Colonic mucosa (tissue), 4 donors: ENCODE measurements around the gene ADARB2. TPM values are rescaled to one million over a fixed set of nuclear protein-coding genes. Genes with fewer than 3 reads are reported as not detected.

Source experiments
- DNase-seq: peaks from one replicate; pipeline ENCODE4 v3.0.0-alpha.2; 2020
- H3K27ac ChIP-seq: fragments of 200-600 bp; one replicate; pipeline ENCODE4 v1.8.0; 2021
- H3K27me3 ChIP-seq: fragments of 200-600 bp; one replicate; pipeline ENCODE4 v1.8.0; 2021
- H3K36me3 ChIP-seq: fragments of 200-600 bp; one replicate; pipeline ENCODE4 v1.8.0; 2021
- H3K4me1 ChIP-seq: fragments of 200-600 bp; one replicate; pipeline ENCODE4 v1.8.0; 2021; ENCODE audit warnings: mild to moderate bottlenecking
- H3K4me3 ChIP-seq: fragments of 200-600 bp; one replicate; pipeline ENCODE4 v1.8.0; 2021
- H3K9ac ChIP-seq, 2 donors: one replicate each; pipeline ENCODE4 v1.7.0; 2013; ENCODE audit warnings: control low read depth in 2 of 2, low read depth in 2 of 2, low read length in 2 of 2
- H3K9me3 ChIP-seq: fragments of 200-600 bp; one replicate; pipeline ENCODE4 v1.8.0; 2021
- intact Hi-C: fragments of 100-400 bp; cut with DNase I; formaldehyde crosslinking; loops from one replicate; pipeline ENCODE4 v1.14.1; 2022
- total RNA-seq, 2 donors: library from RNA; stranded (reverse); fragmentation: NEBNext Ultra II Directional in 1 of 2; extraction: Animal tissue kit (Norgen Biotek cat#: 25700) in 1 of 2; gene quantifications; one replicate each; pipeline ENCODE4 v1.2.1, GENCODE V29; 2021
- TF ChIP-seq, protein P1 (sequence below): fragments of 200-600 bp; IDR thresholded peaks from one replicate; pipeline ENCODE4 v1.8.0; 2022; ENCODE audit warnings: antibody characterized with exemption, mild to moderate bottlenecking
- donor health status: healthy.
- donor health status: DM: no; HTN: no; CAD: no.
- donor health status: DM: no; HTN: no; CAD: no.

The ADARB2 gene
- total RNA-seq, 2 donors from 2014 or later, result 0.19 TPM; not detected in 1

DNA sequence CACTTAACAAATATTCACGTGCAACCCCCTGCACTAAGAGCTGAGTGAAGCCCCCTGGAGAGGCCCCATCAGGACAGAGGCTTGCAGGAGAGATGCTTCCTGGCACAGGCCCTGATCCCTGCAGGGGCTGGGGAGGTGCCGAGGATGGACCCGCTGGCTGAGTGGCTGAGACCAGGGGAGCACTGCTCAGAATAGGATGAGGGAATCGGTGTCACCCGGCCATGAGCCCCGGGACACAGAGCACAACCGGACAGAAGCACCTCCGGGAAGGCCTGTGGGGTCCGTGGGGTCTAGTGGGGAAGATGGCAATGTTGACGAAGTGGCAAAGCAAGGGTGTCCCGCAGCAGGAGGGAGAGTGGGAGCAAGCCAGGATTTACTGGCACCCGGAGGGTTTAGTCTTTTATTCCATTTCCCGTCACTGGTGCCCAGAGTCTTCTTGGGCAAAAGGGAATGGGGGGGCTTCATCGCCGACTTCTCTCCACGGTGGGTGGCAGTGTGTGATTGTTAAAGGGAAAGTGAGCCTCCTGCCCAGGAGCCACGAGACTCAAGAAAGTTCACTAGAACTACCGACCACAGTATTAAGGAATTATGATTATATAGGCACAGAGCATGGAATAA is 140.7 kb downstream of the ADARB2 start:
- H3K36me3 ChIP-seq, result no peaks in the 10 kb centered on the region
- no peaks in the 10 kb centered on the region for H3K4me1 ChIP-seq
- intact Hi-C loops, result no loop called here
- DNase-seq, result no peak
- H3K9me3 ChIP-seq, result no peaks in the 10 kb centered on the region
- no peak overlapping the region for H3K4me3 ChIP-seq
- no peak overlapping the region for H3K9ac ChIP-seq
- H3K27me3 ChIP-seq, result no peaks in the 10 kb centered on the region
- H3K27ac ChIP-seq, result no peak overlapping the region
- TF ChIP-seq, protein P1, sequence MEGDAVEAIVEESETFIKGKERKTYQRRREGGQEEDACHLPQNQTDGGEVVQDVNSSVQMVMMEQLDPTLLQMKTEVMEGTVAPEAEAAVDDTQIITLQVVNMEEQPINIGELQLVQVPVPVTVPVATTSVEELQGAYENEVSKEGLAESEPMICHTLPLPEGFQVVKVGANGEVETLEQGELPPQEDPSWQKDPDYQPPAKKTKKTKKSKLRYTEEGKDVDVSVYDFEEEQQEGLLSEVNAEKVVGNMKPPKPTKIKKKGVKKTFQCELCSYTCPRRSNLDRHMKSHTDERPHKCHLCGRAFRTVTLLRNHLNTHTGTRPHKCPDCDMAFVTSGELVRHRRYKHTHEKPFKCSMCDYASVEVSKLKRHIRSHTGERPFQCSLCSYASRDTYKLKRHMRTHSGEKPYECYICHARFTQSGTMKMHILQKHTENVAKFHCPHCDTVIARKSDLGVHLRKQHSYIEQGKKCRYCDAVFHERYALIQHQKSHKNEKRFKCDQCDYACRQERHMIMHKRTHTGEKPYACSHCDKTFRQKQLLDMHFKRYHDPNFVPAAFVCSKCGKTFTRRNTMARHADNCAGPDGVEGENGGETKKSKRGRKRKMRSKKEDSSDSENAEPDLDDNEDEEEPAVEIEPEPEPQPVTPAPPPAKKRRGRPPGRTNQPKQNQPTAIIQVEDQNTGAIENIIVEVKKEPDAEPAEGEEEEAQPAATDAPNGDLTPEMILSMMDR, result no peak

DNA sequence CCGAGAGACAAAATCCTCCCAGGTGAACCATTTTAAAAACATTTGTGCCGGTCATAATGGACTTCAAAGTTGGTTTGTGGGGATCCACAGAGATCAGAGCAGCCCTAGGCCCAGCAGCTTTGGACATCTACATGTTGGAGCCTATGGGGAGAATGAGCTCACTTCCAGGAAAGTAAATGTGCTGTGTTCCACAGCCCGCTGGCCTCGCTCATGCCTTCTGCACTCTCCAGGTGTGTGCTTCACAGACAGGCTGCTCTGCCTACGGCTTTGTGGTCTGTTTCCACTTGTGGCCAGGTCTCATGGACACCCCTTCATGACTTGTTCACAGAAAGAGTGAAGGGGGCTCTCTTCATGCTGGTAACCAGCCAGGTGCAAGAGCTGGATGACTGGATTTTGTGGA is 141.6 kb downstream of the ADARB2 start:
- intact Hi-C loops, result no loop called here
- TF ChIP-seq, protein P1, result no peak
- no peak for DNase-seq

DNA sequence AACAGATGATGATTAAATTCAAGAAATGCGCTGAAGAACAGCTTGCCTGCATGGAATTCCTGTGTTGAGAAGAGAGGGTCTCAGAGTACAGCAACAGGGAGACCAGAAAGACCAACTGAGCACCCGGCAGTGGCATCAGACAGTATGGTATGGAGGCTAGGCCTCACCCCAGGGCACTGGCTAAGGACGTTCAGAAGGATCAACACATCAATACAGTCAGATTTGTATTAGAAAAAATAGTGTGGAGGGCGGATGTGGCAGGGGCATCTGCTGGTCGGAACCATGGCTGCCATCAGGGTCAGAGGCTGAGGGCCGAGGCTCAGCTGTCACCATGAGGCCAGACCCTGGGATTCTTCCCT is 142.1 kb downstream of the ADARB2 start:
- Histone ChIP-seq H3K27me3 (no peaks in the 10 kb centered on the region), H3K27ac (no peak overlapping the region), H3K9me3 (no peaks in the 10 kb centered on the region), H3K9ac (no peak overlapping the region), H3K36me3 (no peaks in the 10 kb centered on the region), H3K4me3 (no peak overlapping the region), H3K4me1 (no peaks in the 10 kb centered on the region)
- intact Hi-C loops, result no loop called here
- TF ChIP-seq, protein P1, result no peak
- DNase-seq, result no peak

More for the DNA sequence above, 141.6 kb downstream of the ADARB2 start:
- H3K9ac ChIP-seq, result no peak overlapping the region
- H3K4me1 ChIP-seq, result no peaks in the 10 kb centered on the region
- no peaks in the 10 kb centered on the region for H3K36me3 ChIP-seq
- H3K27ac ChIP-seq, result no peak overlapping the region
- no peaks in the 10 kb centered on the region for H3K9me3 ChIP-seq
- no peaks in the 10 kb centered on the region for H3K27me3 ChIP-seq
- no peak overlapping the region for H3K4me3 ChIP-seq

GRCh38 chr10:1594372-1595241 is 142.7 kb downstream of the ADARB2 start:
- TF ChIP-seq, protein P1, result no peak
- no peaks in the 10 kb centered on the region for H3K27me3 ChIP-seq
- no peak for DNase-seq
- H3K9me3 ChIP-seq, result no peaks in the 10 kb centered on the region
- H3K27ac ChIP-seq, result no peak overlapping the region
- H3K4me3 ChIP-seq, result no peak overlapping the region
- no peaks in the 10 kb centered on the region for H3K4me1 ChIP-seq
- intact Hi-C loops, result no loop called here
- no peaks in the 10 kb centered on the region for H3K36me3 ChIP-seq
- no peak overlapping the region for H3K9ac ChIP-seq

GRCh38 chr10:1591742-1592141 is 145.6 kb downstream of the ADARB2 start:
- no peak overlapping the region for H3K9ac ChIP-seq
- no peak for DNase-seq
- no peak overlapping the region for H3K4me3 ChIP-seq
- H3K9me3 ChIP-seq, result no peaks in the 10 kb centered on the region
- no peaks in the 10 kb centered on the region for H3K27me3 ChIP-seq
- no peaks in the 10 kb centered on the region for H3K4me1 ChIP-seq
- TF ChIP-seq, protein P1, result no peak
- H3K27ac ChIP-seq, result no peak overlapping the region
- no peaks in the 10 kb centered on the region for H3K36me3 ChIP-seq
- intact Hi-C loops, result no loop called here
